Hematopoietic multipotent progenitor cell treated with erythropoietin and hydrocortisone succinate and interleukin-3 and kit ligand, for 6 days (in vitro differentiated cells): ENCODE results near the gene VIPR2.
A peak's percentile ranks its signal among the peaks of the same experiment; 100 is the strongest.
"Not testable (repeated sequence)": the region's sequence is repeated elsewhere in the genome, so short reads cannot be mapped to it uniquely, and the experiment has no call there.

Experiments used
- DNase-seq: peaks from one replicate; pipeline ENCODE4 v3.0.0-alpha.2; 2015

The VIPR2 gene

GRCh38 chr7:159144758-159145489 lies at the start of gene VIPR2:
VIPR2 (minus strand) TSS chr7:159144867; CDS start chr7:159144771, 96 bp downstream.
- no peak for DNase-seq

- no peak for DNase-seq
Observed at GRCh38 chr7:159193543-159194090, 49.0 kb upstream of the VIPR2 start.

- no peak for DNase-seq
Observed at GRCh38 chr7:159192725-159193453, 48.2 kb upstream of the VIPR2 start.

GRCh38 chr7:159192013-159192412 lies 47.3 kb upstream of the VIPR2 start:
- peak; percentile 18 for DNase-seq

GRCh38 chr7:159191236-159191635 lies 46.6 kb upstream of the VIPR2 start:
- DNase-seq: no peak

- no peak for DNase-seq
Observed at GRCh38 chr7:159188011-159188410, 43.3 kb upstream of the VIPR2 start.

- no peak for DNase-seq
Observed at GRCh38 chr7:159179241-159179640, 34.6 kb upstream of the VIPR2 start.

GRCh38 chr7:159177284-159177953 lies 32.8 kb upstream of the VIPR2 start:
- DNase-seq: no peak

- no peak for DNase-seq
Observed at GRCh38 chr7:159175792-159176191, 31.1 kb upstream of the VIPR2 start.

- DNase-seq: not testable (repeated sequence)
Observed at GRCh38 chr7:159175100-159175499, 30.4 kb upstream of the VIPR2 start.

- no peak for DNase-seq
Observed at GRCh38 chr7:159172400-159172799, 27.7 kb upstream of the VIPR2 start.

- DNase-seq: no peak
Observed at GRCh38 chr7:159169391-159169790, 24.7 kb upstream of the VIPR2 start.

- DNase-seq: no peak
Observed at GRCh38 chr7:159167139-159167538, 22.5 kb upstream of the VIPR2 start.

- no peak for DNase-seq
Observed at GRCh38 chr7:159166530-159166929, 21.9 kb upstream of the VIPR2 start.

GRCh38 chr7:159165352-159165751 lies 20.7 kb upstream of the VIPR2 start:
- DNase-seq: no peak

- not testable (repeated sequence) for DNase-seq
Observed at GRCh38 chr7:159163703-159164301, 19.1 kb upstream of the VIPR2 start.

GRCh38 chr7:159162050-159162626 lies 17.5 kb upstream of the VIPR2 start:
- not testable (repeated sequence) for DNase-seq

- DNase-seq: no peak
Observed at GRCh38 chr7:159160450-159160849, 15.8 kb upstream of the VIPR2 start.

- no peak for DNase-seq
Observed at GRCh38 chr7:159159731-159160130, 15.1 kb upstream of the VIPR2 start.

- DNase-seq: no peak
Observed at GRCh38 chr7:159158888-159159405, 14.3 kb upstream of the VIPR2 start.

GRCh38 chr7:159158125-159158887 lies 13.6 kb upstream of the VIPR2 start:
- no peak for DNase-seq

GRCh38 chr7:159157714-159158113 lies 13.0 kb upstream of the VIPR2 start:
- no peak for DNase-seq
